Mesothelial cell of epicardium (in vitro differentiated cells): ENCODE measurements around the gene SBK3. TPM values are rescaled to one million over a fixed set of nuclear protein-coding genes. Genes with fewer than 3 reads are reported as not detected.

Experiments used
- DNase-seq, 2 experiments: peaks; one replicate each; pipeline ENCODE4 v3.0.0; 2021; ENCODE audit warnings: low spot score in 2 of 2; ENCODE audit not compliant: unreplicated experiment in 2 of 2
- H3K27ac Mint-ChIP-seq: 2 replicates; pipeline ENCODE4 v1.8.0; 2021; ENCODE audit warnings: mixed read lengths
- H3K27me3 Mint-ChIP-seq: 2 replicates; pipeline ENCODE4 v1.8.0; 2021; ENCODE audit warnings: low read depth, mixed read lengths
- H3K36me3 Mint-ChIP-seq: 2 replicates; pipeline ENCODE4 v1.8.0; 2021; ENCODE audit warnings: mixed read lengths
- H3K4me1 Mint-ChIP-seq: 2 replicates; pipeline ENCODE4 v1.8.0; 2021; ENCODE audit warnings: mixed read lengths
- H3K4me3 Mint-ChIP-seq: 2 replicates; pipeline ENCODE4 v1.8.0; 2021; ENCODE audit warnings: mild to moderate bottlenecking, moderate library complexity, mixed read lengths
- H3K9me3 Mint-ChIP-seq: 2 replicates; pipeline ENCODE4 v1.8.0; 2021; ENCODE audit warnings: mixed read lengths
- CTCF ChIP-seq: fragments of 200-600 bp; sonication (generic); IDR thresholded peaks from one replicate; pipeline ENCODE4 v1.5.0; 2021; ENCODE audit warnings: antibody characterized with exemption; ENCODE audit not compliant: unreplicated experiment
- total RNA-seq: library from RNA; stranded (reverse); gene quantifications from 3 replicates; pipeline ENCODE4 v1.2.1, GENCODE V29; 2021

Gene SBK3
- total RNA-seq, 1 donor from 2014 or later: not detected

GRCh38 chr19:55552620-55553019 lies 7.3 kb upstream of the SBK3 start:
- Mint-ChIP-seq H3K27me3 (peaks cover 10% of the 10 kb centered on the region), H3K4me1 (peaks cover 32% of the 10 kb centered on the region), H3K27ac (peak overlapping the region; percentile 88), H3K9me3 (no peaks in the 10 kb centered on the region), H3K4me3 (peak overlapping the region; percentile 16), H3K36me3 (no peaks in the 10 kb centered on the region)
- no peak for TF ChIP-seq CTCF
- no peak for DNase-seq

GRCh38 chr19:55552206-55552605 lies 6.9 kb upstream of the SBK3 start:
- H3K36me3 Mint-ChIP-seq: no peaks in the 10 kb centered on the region
- no peaks in the 10 kb centered on the region for H3K9me3 Mint-ChIP-seq
- peaks cover 10% of the 10 kb centered on the region for H3K27me3 Mint-ChIP-seq
- H3K4me3 Mint-ChIP-seq: no peak overlapping the region
- H3K4me1 Mint-ChIP-seq: peaks cover 36% of the 10 kb centered on the region
- no peak for DNase-seq
- H3K27ac Mint-ChIP-seq: peak overlapping the region; percentile 74
- no peak for TF ChIP-seq CTCF

- Mint-ChIP-seq H3K4me1 (peaks cover 38% of the 10 kb centered on the region), H3K36me3 (no peaks in the 10 kb centered on the region), H3K27ac (peak overlapping the region; percentile 78), H3K27me3 (peaks cover 12% of the 10 kb centered on the region), H3K4me3 (peak overlapping the region; percentile 54), H3K9me3 (no peaks in the 10 kb centered on the region)
- TF ChIP-seq CTCF: no peak
- DNase-seq: no peak
Observed at GRCh38 chr19:55550321-55550650, 4.9 kb upstream of the SBK3 start.

GRCh38 chr19:55549500-55550320 lies 4.4 kb upstream of the SBK3 start:
- Mint-ChIP-seq H3K4me3 (peak overlapping the region; percentile 54), H3K4me1 (peaks cover 38% of the 10 kb centered on the region), H3K27ac (peak overlapping the region; percentile 78), H3K27me3 (peaks cover 14% of the 10 kb centered on the region), H3K36me3 (no peaks in the 10 kb centered on the region), H3K9me3 (no peaks in the 10 kb centered on the region)
- TF ChIP-seq CTCF: no peak
- no peak for DNase-seq

- no peak for DNase-seq
- Mint-ChIP-seq H3K4me3 (no peak overlapping the region), H3K27ac (no peak overlapping the region), H3K4me1 (peaks cover 18% of the 10 kb centered on the region), H3K9me3 (peaks cover 6% of the 10 kb centered on the region), H3K27me3 (peaks cover 16% of the 10 kb centered on the region), H3K36me3 (no peaks in the 10 kb centered on the region)
- TF ChIP-seq CTCF: no peak
Observed at GRCh38 chr19:55546822-55547614, 1.7 kb upstream of the SBK3 start.
